Gastrocnemius medialis (tissue), 4 donors: ENCODE measurements around the gene AFAP1. TPM values are rescaled to one million over a fixed set of nuclear protein-coding genes. Genes with fewer than 3 reads are reported as not detected.
A peak's percentile ranks its signal among the peaks of the same experiment; 100 is the strongest.

Source experiments
- ATAC-seq, 2 donors: fragments of 150-250 bp; one replicate each; pipeline ENCODE4 v1.9.1; 2016
- DNase-seq, 2 donors: peaks; one replicate each; pipeline ENCODE4 v3.0.0-alpha.2; 2019
- H3K27ac ChIP-seq, 4 donors: fragments of 200-600 bp; sonication (generic); 1 replicate in 1 of 4; 2 replicates in 3 of 4; pipeline ENCODE4 v1.5.1; 2016 to 2018; ENCODE audit warnings: mild to moderate bottlenecking in 2 of 4, moderate library complexity in 1 of 4
- H3K27me3 ChIP-seq, 3 donors: fragments of 200-600 bp; sonication (generic) in 2 of 3; 1 replicate in 1 of 3; 2 replicates in 2 of 3; pipeline versions ENCODE4 v1.5.1 to v1.6.0; 2016 to 2019; ENCODE audit warnings: mild to moderate bottlenecking in 1 of 3, moderate library complexity in 1 of 3
- H3K36me3 ChIP-seq, 2 donors: fragments of 200-600 bp; sonication (generic) in 1 of 2; one replicate each; pipeline ENCODE4 v1.5.1; 2017 to 2018
- H3K4me1 ChIP-seq, 2 donors: fragments of 200-600 bp; sonication (generic) in 1 of 2; one replicate each; pipeline ENCODE4 v1.5.1; 2016 to 2017; ENCODE audit warnings: mild to moderate bottlenecking in 2 of 2
- H3K4me3 ChIP-seq, 4 donors: fragments of 200-600 bp; sonication (generic) in 3 of 4; 1 replicate in 1 of 4; 2 replicates in 3 of 4; pipeline ENCODE4 v1.5.1; 2016 to 2019; ENCODE audit warnings: mild to moderate bottlenecking in 2 of 4
- H3K9me3 ChIP-seq, 3 donors: fragments of 200-600 bp; sonication (generic) in 2 of 3; 1 replicate in 1 of 3; 2 replicates in 2 of 3; pipeline ENCODE4 v1.5.1; 2016 to 2019
- POLR2A ChIP-seq, 2 donors: fragments of 450-650 bp; IDR thresholded peaks; one replicate each; pipeline ENCODE4 v1.6.1; 2017; ENCODE audit warnings: antibody characterized with exemption in 2 of 2, mild to moderate bottlenecking in 2 of 2, moderate library complexity in 2 of 2
- in situ Hi-C, 4 donors: fragments of 200-750 bp; cut with MboI; loops; one replicate each; pipeline versions ENCODE4 v1.15.0 to v1.8.0; 2017; ENCODE audit warnings: low sequenced_read_pairs in 4 of 4
- intact Hi-C: fragments of 100-400 bp; cut with DNase I; formaldehyde crosslinking; loops from one replicate; pipeline ENCODE4 v1.15.1; 2023; ENCODE audit warnings: low total_unique reads
- total RNA-seq, 4 donors: library from RNA; depleted of rRNA; stranded (reverse); fragments of >200 nt; gene quantifications; one replicate each; pipeline versions ENCODE4 v1.1.0 to v1.2.3, GENCODE V29; 2016
- TF ChIP-seq, protein P1 (sequence below), 5 experiments: fragments of 450-650 bp in 3 of 5; fragments of 200-600 bp in 2 of 5; sonication (generic) in 2 of 5; IDR thresholded peaks in 4 of 5; conservative IDR thresholded peaks in 1 of 5; 1 replicate in 4 of 5; 2 replicates in 1 of 5; pipeline ENCODE4 v1.5.1; 2016 to 2019; ENCODE audit warnings: antibody characterized with exemption in 5 of 5, mild to moderate bottlenecking in 3 of 5, moderate library complexity in 3 of 5

Gene AFAP1
- total RNA-seq, 4 donors from 2014 or later, result 1.5 to 8.6 (median 3.5) TPM

GRCh38 chr4:7937006-7937405 lies 2.7 kb downstream of the AFAP1 start:
- ATAC-seq (no peak), DNase-seq (no peak)
- peaks cover 0 to 20% (median 19%) of the 10 kb centered on the region in 3 donors for H3K27me3 ChIP-seq
- peaks cover 0 to 4% of the 10 kb centered on the region in 2 donors for H3K4me1 ChIP-seq
- intact Hi-C loops, result loop anchor here (5.0 kb wide), 2 partner anchors 65 to 110 kb away; no protein-coding TSS in a partner anchor
- H3K27ac ChIP-seq, result no peak overlapping the region
- in situ Hi-C loops, result no loop called here
- no peaks in the 10 kb centered on the region for H3K9me3 ChIP-seq
- no peaks in the 10 kb centered on the region for H3K36me3 ChIP-seq
- no peak overlapping the region for H3K4me3 ChIP-seq
- no peak for TF ChIP-seq POLR2A (IDR thresholded peaks at IDR 0.05)
- TF ChIP-seq, protein P1, sequence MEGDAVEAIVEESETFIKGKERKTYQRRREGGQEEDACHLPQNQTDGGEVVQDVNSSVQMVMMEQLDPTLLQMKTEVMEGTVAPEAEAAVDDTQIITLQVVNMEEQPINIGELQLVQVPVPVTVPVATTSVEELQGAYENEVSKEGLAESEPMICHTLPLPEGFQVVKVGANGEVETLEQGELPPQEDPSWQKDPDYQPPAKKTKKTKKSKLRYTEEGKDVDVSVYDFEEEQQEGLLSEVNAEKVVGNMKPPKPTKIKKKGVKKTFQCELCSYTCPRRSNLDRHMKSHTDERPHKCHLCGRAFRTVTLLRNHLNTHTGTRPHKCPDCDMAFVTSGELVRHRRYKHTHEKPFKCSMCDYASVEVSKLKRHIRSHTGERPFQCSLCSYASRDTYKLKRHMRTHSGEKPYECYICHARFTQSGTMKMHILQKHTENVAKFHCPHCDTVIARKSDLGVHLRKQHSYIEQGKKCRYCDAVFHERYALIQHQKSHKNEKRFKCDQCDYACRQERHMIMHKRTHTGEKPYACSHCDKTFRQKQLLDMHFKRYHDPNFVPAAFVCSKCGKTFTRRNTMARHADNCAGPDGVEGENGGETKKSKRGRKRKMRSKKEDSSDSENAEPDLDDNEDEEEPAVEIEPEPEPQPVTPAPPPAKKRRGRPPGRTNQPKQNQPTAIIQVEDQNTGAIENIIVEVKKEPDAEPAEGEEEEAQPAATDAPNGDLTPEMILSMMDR (IDR thresholded peaks at IDR 0.05 in 4 of 5, conservative IDR thresholded peaks at IDR 0.05 in 1 of 5), result no peak

DNA sequence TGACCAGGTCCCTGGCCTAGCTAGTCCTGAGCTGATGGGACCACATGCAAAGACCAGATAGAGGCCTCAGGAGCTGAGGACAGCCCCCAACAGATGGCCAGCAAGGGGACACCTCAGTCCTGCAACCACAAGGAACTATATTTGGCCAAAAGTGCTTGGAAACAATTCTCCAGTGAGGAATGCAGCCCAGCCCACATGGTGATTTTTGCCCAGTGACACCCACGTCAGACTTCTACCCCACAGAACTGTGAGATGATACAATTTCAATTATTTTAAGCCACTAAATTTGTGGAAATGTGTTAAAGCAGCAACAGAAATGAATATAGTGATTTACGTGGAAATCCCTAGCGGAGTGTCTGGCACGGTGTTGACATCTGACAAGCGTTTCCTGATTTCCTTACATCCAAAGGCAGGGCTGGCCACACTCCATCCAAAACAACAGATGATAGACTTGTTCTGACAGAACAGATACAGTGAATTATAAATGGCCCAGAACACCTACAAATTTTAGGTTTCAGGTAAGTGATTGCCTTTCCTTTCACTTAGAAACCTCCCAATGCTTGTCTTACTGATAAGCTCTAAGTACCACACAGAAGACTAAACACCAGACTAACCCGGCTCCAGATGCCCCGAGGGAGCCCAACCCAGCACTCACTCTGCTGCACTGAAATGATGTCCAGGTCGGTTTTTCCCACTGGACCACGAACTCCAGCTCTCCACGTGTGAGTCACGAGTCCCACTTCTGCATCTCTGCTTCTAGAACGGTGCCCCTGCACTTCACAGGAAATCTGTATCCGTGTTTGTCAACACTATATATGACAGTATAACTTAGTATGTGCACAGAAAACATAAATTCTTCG lies 5.8 kb downstream of the AFAP1 start:
- intact Hi-C loops (no loop called here), in situ Hi-C loops (no loop called here)
- Histone ChIP-seq H3K27ac (no peak overlapping the region), H3K36me3 (no peaks in the 10 kb centered on the region), H3K4me1 (peaks cover 2 to 4% of the 10 kb centered on the region in 2 donors), H3K9me3 (no peaks in the 10 kb centered on the region), H3K4me3 (no peak overlapping the region), H3K27me3 (peaks cover 0 to 14% (median 14%) of the 10 kb centered on the region in 3 donors)
- DNase-seq, result no peak
- TF ChIP-seq, protein P1 (IDR thresholded peaks at IDR 0.05 in 4 of 5, conservative IDR thresholded peaks at IDR 0.05 in 1 of 5), result no peak
- no peak for TF ChIP-seq POLR2A (IDR thresholded peaks at IDR 0.05)
- ATAC-seq, result no peak

DNA sequence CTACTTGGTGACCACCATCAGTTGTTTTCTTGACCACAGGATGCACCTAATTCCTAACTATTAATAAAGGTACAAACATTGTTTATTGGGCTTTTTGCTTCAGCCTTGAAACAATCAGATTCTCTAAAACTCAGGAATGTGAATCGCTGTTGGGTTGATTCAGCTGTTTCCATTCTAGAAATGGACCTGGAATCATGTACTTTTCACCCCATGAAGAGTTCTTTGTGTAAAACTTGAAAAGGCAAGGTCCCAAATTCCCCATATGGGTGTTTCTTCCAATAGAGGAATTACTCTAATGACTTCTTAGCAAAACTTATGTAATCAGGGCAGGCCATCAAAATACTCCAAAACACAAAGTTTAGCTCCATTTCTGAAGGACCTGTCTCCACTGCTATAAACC lies 7.4 kb downstream of the AFAP1 start:
- Histone ChIP-seq H3K4me3 (no peak overlapping the region), H3K27ac (no peak overlapping the region), H3K4me1 (peaks cover 0 to 3% of the 10 kb centered on the region in 2 donors), H3K9me3 (no peaks in the 10 kb centered on the region), H3K36me3 (no peaks in the 10 kb centered on the region), H3K27me3 (no peaks in the 10 kb centered on the region)
- in situ Hi-C loops (no loop called here), intact Hi-C loops (no loop called here)
- ATAC-seq (no peak), DNase-seq (no peak)
- TF ChIP-seq, protein P1 (IDR thresholded peaks at IDR 0.05 in 4 of 5, conservative IDR thresholded peaks at IDR 0.05 in 1 of 5), result no peak
- no peak for TF ChIP-seq POLR2A (IDR thresholded peaks at IDR 0.05)

DNA sequence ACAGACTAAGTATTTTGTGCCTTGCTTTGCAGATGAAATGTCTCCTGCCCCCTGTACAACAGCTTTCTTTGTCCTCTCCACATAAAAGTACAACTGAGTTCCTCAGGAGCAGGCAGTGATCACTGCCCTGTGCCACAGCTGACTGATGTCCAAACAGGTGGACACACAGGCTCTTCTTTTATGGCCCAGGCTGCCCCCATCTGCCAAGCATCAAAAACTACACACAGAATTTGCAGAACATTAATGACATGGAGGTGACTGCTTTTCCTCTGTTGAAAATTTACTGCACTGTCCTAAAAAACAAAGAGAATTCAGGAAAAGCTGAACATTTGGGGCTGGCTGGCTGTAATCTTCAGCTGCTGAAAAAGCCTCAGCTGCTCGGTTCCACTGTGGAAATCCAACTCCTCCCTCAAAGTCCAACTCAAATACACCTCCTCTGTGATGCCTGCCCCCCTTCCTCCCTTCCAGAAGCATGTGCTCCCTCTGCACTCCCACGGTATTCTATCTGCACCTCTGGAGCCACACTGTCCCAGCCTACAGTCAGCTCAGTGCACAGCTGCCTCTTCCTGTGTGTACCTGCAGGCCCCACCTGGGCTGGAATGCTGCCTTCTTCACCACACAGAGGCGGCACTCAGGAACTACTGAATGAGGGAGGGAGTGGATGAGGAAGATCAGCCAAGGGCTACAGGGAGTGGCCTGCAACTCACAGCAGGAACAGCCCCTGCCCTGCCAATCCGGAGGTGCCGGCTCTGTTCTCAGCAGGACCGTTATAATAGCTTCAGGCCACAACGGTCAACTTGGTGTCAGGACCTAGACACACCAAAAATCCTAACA lies 10.3 kb downstream of the AFAP1 start:
- ATAC-seq, result peak; percentile 71 to 92
- no peaks in the 10 kb centered on the region for H3K27me3 ChIP-seq
- in situ Hi-C loops, result loop anchor here in 2 of 4 donors (5.0 to 10.0 kb wide), 2 partner anchors 125 to 127 kb away; no protein-coding TSS in a partner anchor
- intact Hi-C loops, result loop anchor here (1.0 kb wide), 1 partner anchor 125 kb away; no protein-coding TSS in a partner anchor
- TF ChIP-seq, protein P1 (IDR thresholded peaks at IDR 0.05 in 4 of 5, conservative IDR thresholded peaks at IDR 0.05 in 1 of 5), result peak; percentile 28 to 41 (median 33)
- TF ChIP-seq POLR2A (IDR thresholded peaks at IDR 0.05), result no peak
- no peak overlapping the region for H3K4me3 ChIP-seq
- H3K4me1 ChIP-seq, result peaks cover 0 to 3% of the 10 kb centered on the region in 2 donors
- no peak overlapping the region for H3K27ac ChIP-seq
- no peaks in the 10 kb centered on the region for H3K36me3 ChIP-seq
- DNase-seq, result peak; percentile 38 to 49
- H3K9me3 ChIP-seq, result no peaks in the 10 kb centered on the region
